IPS-15b (cell line): Measurements from ENCODE around the gene OR2AT4.
"Not testable (repeated sequence)": the region's sequence is repeated elsewhere in the genome, so short reads cannot be mapped to it uniquely, and the experiment has no call there.

Source experiments
- H3K27me3 ChIP-seq: one replicate; pipeline ENCODE4 v1.6.1; 2013; ENCODE audit warnings: low read length; ENCODE audit not compliant: control insufficient read depth, insufficient read depth
- H3K36me3 ChIP-seq: one replicate; pipeline ENCODE4 v1.6.1; 2013; ENCODE audit warnings: low read length; ENCODE audit not compliant: control insufficient read depth, insufficient read depth
- H3K4me1 ChIP-seq: one replicate; pipeline ENCODE4 v1.6.1; 2013; ENCODE audit warnings: mild to moderate bottlenecking, low read length; ENCODE audit not compliant: control insufficient read depth, insufficient read depth
- H3K4me3 ChIP-seq: one replicate; pipeline ENCODE4 v1.5.1; 2013; ENCODE audit warnings: low read depth, low read length
- H3K9ac ChIP-seq: one replicate; pipeline ENCODE4 v1.6.1; 2013; ENCODE audit warnings: low read depth, mild to moderate bottlenecking, low read length
- H3K9me3 ChIP-seq: one replicate; pipeline ENCODE4 v1.6.1; 2013; ENCODE audit warnings: mild to moderate bottlenecking, low read length; ENCODE audit not compliant: control insufficient read depth, insufficient read depth

OR2AT4 gene

DNA sequence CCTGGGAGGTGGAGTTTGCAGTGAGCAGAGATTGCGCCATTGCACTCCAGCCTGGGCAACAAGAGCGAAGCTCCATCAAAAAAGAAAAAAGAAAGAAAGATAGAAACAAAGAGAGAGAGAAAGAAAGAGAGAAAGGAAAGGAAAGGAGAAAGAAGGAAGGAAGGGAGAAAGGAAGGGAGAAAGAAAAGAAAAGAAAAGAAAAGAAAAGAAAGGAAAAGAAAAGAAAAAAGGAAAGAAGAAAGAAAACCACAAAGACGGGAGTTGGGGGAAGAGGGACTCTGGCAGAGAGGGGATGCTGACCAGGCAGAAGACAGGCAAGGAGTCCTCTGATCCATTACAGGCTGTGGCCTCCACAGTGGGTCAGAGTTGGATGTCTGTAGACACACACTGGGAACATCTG is 35.4 kb upstream of the OR2AT4 start:
- Histone ChIP-seq H3K9ac (no peak overlapping the region), H3K4me1 (no peaks in the 10 kb centered on the region), H3K9me3 (no peaks in the 10 kb centered on the region), H3K36me3 (no peaks in the 10 kb centered on the region), H3K27me3 (no peaks in the 10 kb centered on the region), H3K4me3 (no peak overlapping the region)

DNA sequence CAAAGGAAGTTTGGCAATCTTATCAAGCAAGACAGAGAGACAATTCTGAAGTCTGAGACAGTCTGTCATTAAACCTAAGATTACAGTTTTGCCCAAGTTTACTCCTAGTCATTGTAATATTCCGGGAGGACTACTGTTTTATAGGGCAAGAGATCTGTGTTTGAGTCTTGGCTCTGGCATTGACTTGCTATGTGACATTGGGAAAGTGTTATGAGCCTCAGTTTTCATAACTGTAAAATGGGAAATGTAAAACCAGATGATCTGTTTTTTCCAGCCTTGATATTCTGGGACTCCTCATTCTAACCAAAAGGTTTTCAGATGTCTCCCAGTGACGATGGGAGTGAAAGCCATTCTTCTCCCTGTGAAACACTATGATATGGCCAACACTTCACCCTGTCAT is 29.9 kb upstream of the OR2AT4 start:
- Histone ChIP-seq H3K9me3 (no peaks in the 10 kb centered on the region), H3K9ac (no peak overlapping the region), H3K36me3 (no peaks in the 10 kb centered on the region), H3K4me3 (no peak overlapping the region), H3K27me3 (no peaks in the 10 kb centered on the region), H3K4me1 (no peaks in the 10 kb centered on the region)

DNA sequence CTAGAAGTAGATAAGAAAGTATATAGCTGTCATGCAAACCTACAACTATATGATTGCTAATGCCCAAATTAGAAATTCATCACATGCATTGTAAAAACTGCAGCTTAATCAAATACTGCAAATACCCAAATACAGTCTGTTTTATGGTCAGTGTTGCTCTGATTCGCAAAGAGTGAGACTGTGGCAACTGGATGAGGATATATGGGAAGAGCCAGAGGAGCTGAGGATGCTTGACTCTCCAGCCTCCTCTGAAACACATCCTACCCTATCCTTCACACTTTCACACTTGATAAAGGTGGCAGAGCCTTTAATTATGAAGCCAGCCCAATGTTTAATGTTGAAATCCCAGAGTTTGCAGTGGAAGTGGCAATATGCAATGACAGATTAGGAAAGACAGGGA is 21.9 kb upstream of the OR2AT4 start:
- Histone ChIP-seq H3K9ac (no peak overlapping the region), H3K27me3 (no peaks in the 10 kb centered on the region), H3K4me3 (no peak overlapping the region), H3K4me1 (no peaks in the 10 kb centered on the region), H3K9me3 (no peaks in the 10 kb centered on the region), H3K36me3 (no peaks in the 10 kb centered on the region)

DNA sequence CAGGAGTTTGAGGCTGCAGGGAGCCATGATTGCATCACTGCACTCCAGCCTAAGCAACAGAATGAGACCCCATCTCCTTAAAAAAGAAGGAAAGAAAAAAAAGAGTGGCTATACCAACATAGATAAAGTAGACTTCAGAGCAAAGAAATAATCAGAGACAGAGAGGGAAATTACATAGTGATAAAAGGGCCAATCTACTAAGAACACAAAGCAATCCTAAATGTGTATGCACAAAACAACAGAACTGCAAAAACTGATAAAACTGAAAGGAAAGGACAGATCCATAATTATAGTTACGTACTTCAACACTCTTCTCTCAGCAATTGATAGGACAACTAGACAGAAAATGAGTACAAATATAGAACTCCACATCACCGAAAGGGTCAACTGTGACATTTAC is 17.8 kb upstream of the OR2AT4 start:
- no peaks in the 10 kb centered on the region for H3K4me1 ChIP-seq
- H3K9me3 ChIP-seq, result no peaks in the 10 kb centered on the region
- no peak overlapping the region for H3K4me3 ChIP-seq
- H3K27me3 ChIP-seq, result no peaks in the 10 kb centered on the region
- no peaks in the 10 kb centered on the region for H3K36me3 ChIP-seq
- H3K9ac ChIP-seq, result no peak overlapping the region

DNA sequence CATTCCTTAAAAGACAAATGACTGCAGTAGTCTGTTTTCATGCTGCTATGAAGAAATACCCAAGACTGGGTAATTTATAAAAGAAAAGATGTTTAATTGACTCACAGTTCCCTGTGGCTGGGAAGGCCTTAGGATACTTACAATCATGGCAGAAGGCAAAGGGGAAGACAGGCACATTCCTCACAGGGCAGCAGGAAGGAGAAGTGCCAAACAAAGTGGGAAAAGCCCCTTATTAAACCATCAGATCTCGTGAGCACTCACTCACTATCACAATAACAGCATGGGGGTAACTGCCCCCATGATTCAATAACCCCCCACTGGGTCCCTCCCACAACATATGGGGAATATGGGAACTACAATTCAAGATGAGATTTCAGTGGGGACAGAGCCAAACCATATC is 16.4 kb upstream of the OR2AT4 start:
- Histone ChIP-seq H3K9ac (no peak overlapping the region), H3K36me3 (no peaks in the 10 kb centered on the region), H3K27me3 (no peaks in the 10 kb centered on the region), H3K4me3 (no peak overlapping the region), H3K4me1 (no peaks in the 10 kb centered on the region), H3K9me3 (no peaks in the 10 kb centered on the region)

DNA sequence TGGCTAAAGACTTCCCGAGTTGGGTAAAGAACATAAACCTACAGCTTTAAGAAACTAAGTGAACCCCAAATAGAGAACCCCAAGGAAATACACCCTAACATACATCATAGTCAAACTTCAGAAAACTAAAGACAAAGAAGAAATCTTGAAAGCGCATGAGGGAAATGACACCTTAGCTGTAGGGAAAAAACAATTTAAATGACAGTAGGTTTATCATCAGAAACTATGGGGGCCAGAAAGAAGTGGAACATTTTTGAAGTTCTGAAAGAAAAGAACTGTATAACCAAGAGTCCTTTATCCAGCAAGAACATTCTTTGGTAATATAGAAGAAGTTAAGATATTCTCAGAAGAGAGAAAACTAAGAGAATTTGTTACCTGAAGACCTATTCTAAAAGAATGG is 15.5 kb upstream of the OR2AT4 start:
- Histone ChIP-seq H3K9ac (no peak overlapping the region), H3K36me3 (no peaks in the 10 kb centered on the region), H3K4me3 (no peak overlapping the region), H3K4me1 (no peaks in the 10 kb centered on the region), H3K9me3 (no peaks in the 10 kb centered on the region), H3K27me3 (no peaks in the 10 kb centered on the region)

DNA sequence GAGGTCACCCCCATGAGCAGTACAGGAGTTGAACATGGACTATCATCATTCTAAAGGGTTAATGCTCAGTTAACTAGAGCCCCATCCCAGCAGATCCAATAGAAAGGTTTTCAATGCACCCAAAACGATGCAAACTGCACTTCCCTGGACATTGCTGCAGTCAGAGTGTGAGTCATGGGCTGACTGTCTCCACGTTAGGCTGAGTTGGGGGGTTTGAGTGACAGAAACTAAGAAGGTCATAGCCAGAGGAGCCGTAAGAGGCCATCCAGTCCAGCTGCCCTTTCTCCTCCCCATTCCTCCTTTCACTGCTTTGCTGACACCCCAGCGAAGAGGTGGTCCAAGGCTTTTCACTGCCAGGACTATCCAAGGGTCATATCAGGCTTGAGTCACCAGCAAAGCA is 10.5 kb upstream of the OR2AT4 start:
- Histone ChIP-seq H3K27me3 (no peaks in the 10 kb centered on the region), H3K36me3 (no peaks in the 10 kb centered on the region), H3K4me1 (peaks cover 3% of the 10 kb centered on the region)

DNA sequence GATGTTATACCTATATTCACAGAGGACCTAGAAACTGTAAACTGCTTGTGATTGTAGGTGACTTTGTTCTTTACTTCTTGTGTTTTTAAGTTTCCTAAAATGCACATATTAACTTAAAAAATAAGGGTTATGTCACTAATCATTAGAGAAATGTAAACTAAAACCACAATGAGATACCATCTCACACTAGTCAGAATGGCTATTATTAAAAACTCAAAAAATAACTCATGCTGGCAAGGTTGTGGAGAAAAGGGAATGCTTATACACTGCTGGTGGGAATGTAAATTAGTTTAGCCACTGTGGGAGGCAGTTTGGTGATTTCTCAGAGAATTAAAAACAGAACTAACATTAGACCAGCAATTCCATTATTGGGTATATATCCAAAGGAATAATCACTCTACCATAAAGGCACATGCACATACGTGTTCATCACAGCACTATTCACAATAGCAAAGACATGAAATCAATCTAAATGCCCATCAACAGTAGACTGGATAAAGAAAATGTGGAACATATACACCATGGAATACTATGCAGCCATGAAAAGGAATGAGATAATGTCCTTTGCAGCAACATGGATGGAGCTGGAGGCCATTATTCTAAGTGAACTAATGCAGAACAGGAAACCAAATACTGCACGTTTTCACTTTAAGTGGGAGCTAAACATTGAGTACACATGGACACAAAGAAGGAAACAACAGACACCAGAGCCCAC is 9.4 kb upstream of the OR2AT4 start:
- not testable (repeated sequence) for H3K36me3 ChIP-seq, H3K9ac ChIP-seq, H3K4me1 ChIP-seq, H3K4me3 ChIP-seq, H3K9me3 ChIP-seq, H3K27me3 ChIP-seq

More for the DNA sequence above, 10.5 kb upstream of the OR2AT4 start:
- no peak overlapping the region for H3K9ac ChIP-seq
- no peaks in the 10 kb centered on the region for H3K9me3 ChIP-seq
- H3K4me3 ChIP-seq, result no peak overlapping the region

DNA sequence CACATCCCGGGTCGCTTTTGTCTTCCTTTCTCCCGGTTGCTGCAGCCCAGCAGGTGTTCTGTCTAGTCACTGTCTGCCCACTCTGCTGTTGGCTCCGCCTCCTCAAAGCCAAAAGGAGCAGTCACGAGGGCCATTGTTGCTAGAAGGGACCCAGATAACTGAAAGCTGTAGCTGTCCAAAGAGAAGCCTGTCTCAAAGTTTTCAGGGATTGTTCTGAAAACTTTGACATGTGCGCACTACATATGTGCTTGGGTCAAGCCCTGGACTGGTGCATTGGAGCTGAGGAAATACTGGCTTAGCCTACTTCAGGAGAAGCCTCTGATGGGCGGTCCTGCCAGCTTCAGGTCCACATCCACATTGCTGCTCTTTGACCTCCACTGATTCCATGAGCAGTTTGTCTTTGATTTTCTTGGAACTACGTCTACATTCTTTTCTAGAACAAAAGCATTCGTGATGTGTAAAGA is 8.8 kb upstream of the OR2AT4 start:
- H3K9me3 ChIP-seq, result no peaks in the 10 kb centered on the region
- H3K4me3 ChIP-seq, result no peak overlapping the region
- H3K27me3 ChIP-seq, result no peaks in the 10 kb centered on the region
- H3K9ac ChIP-seq, result no peak overlapping the region
- H3K36me3 ChIP-seq, result no peaks in the 10 kb centered on the region
- H3K4me1 ChIP-seq, result peaks cover 3% of the 10 kb centered on the region

DNA sequence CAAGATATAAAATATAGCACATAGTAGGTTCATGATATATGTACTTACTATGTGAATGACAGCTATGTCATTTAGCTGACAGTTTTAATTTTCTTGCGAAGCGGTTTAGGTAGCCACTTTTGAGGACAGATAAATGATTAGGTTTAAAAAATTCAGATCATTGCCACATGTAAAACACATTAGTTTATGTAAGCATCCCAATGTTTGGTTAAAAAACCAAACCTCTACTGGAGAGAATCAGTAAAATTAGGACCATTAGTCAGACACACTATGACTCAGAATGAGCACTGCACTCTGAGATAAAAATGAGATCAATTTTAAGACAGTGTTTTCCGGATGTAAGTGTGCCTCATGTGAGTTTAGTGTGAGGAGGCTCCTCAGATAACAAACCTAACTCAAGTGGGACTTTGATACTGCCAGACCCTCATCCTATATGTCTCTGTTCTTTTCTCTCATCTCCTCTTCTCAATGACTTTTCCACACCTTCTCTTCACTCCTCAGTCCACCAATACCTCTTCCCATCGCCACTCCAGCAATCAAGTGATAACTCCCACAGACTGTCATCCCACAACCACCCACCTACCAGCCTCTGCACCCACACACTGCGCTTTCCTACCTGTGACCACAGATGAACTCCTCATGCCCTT is 6.8 kb upstream of the OR2AT4 start:
- Histone ChIP-seq H3K36me3 (no peaks in the 10 kb centered on the region), H3K4me1 (peaks cover 3% of the 10 kb centered on the region), H3K4me3 (no peak overlapping the region), H3K9me3 (no peaks in the 10 kb centered on the region), H3K27me3 (no peaks in the 10 kb centered on the region), H3K9ac (no peak overlapping the region)

DNA sequence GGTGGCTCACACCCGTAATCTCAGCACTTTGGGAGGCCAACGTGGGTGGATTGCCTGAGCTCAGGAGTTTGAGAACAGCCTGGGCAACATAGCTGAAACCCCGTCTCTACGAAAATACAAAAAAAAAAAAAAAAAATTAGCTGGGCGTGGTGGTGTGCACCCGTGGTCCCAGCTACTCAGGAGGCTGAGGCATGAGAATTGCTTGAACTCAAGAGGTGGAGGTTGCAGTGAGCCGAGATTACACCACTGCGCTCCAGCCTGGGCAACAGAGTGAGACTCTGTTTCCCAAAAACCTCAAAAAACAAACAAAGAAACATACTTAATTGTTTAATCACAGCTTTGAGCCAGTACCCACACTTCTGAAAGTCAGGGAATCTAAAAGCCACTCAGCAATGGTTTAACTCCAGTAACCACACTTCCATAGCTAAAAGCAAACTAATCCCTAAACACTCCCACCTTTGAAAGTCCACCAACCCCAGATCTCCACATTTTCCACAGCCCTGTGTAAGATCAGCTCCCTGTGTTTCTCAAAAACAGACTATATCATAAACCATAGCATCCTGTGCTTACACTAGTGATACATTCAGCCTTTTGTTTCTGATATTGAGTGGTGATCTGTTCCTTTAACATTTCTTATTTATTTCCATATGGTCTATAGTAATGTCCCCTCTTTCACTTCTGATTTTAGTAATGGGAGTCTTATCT is 4.9 kb upstream of the OR2AT4 start:
- no peaks in the 10 kb centered on the region for H3K36me3 ChIP-seq
- H3K27me3 ChIP-seq, result no peaks in the 10 kb centered on the region
- H3K9me3 ChIP-seq, result no peaks in the 10 kb centered on the region
- no peak overlapping the region for H3K9ac ChIP-seq
- H3K4me3 ChIP-seq, result no peak overlapping the region
- peaks cover 3% of the 10 kb centered on the region for H3K4me1 ChIP-seq

DNA sequence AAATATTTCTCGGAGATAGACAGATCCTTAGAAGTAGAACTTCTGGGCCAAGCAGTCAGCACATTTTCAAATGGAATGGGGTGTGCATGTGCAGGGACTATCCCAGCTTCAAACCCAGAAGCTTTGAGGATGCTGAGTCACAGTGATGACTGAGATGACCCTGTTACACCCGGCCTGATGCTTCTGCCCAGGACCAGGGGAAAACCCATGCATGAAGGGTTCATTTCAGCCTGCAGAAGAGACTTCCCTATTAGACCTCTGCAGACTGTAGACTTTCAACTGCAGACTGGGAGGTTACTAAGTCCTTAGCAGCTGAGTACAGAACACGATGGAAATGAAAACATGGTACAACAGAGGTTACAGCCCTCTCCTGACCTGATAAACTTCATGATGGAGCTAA is 3.6 kb upstream of the OR2AT4 start:
- no peaks in the 10 kb centered on the region for H3K9me3 ChIP-seq
- no peaks in the 10 kb centered on the region for H3K36me3 ChIP-seq
- H3K4me1 ChIP-seq, result no peaks in the 10 kb centered on the region
- no peaks in the 10 kb centered on the region for H3K27me3 ChIP-seq
- no peak overlapping the region for H3K9ac ChIP-seq
- no peak overlapping the region for H3K4me3 ChIP-seq
